Measurements from ENCODE around the gene TBC1D22A. TPM values are rescaled to one million over a fixed set of nuclear protein-coding genes. Genes with fewer than 3 reads are reported as not detected.

TBC1D22A gene
- total RNA-seq, 2 donors from 2014 or later = 21.0 to 27.9 TPM

DNA sequence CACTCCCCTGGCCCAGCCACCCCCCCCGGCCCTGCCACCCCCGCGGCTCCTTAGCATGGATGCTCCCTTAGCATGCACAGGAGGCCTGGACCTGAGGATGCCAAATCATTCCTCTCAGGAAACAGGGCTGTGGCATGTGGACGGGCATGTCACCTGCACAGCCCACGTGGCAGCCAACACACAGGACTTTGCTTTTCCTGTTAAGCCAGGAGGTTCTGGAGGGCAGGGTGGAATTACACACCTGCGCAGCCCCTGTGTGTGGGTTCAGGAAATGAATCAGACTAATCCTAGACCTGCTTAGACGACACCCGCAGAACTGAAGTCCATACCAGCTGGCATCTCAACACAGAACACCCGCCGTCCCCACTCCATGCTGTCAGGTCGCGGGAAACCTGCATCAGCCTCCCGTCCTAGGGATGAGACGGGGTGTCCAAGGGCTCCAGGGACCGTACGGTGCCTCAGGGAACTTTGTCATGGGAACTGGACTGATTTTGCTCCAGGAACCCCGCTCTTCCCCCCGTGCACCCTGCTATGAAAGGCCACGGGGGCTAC is 34.6 kb upstream of the TBC1D22A start:
- no peak for TF ChIP-seq CTCF (conservative IDR thresholded peaks at IDR 0.05)
- Histone ChIP-seq H3K9ac (ENCODE audit: extremely low read depth, low read length, poor library complexity, severe bottlenecking) (no peak overlapping the region), H3K9me3 (ENCODE audit: control insufficient read depth, low read length) (no peaks in the 10 kb centered on the region), H3K27me3 (ENCODE audit: control insufficient read depth, insufficient read depth, low read length, poor library complexity, severe bottlenecking) (no peaks in the 10 kb centered on the region), H3K36me3 (ENCODE audit: control insufficient read depth, insufficient read depth, low read length) (peaks cover 9% of the 10 kb centered on the region), H3K4me1 (ENCODE audit: control insufficient read depth, insufficient read depth, low read length) (peaks cover 3% of the 10 kb centered on the region), H3K4me3 (ENCODE audit: low read length) (no peak overlapping the region), H3K27ac (ENCODE audit: low read depth, low read length) (no peak overlapping the region)
- Mint-ChIP-seq H3K9me3 (no peaks in the 10 kb centered on the region), H3K36me3 (ENCODE audit: low read depth) (peaks cover 38% of the 10 kb centered on the region), H3K4me3 (no peak overlapping the region), H3K4me1 (peaks cover 16% of the 10 kb centered on the region), H3K27ac (no peak overlapping the region), H3K27me3 (ENCODE audit: insufficient read depth) (no peaks in the 10 kb centered on the region)
- 89 to 92% methylated on average over 16 to 19 of the region's 19 CpGs for WGBS, 2 experiments (ENCODE audit: insufficient coverage in 1 of 2, insufficient read length in 1 of 2)
- DNase-seq = no peak

DNA sequence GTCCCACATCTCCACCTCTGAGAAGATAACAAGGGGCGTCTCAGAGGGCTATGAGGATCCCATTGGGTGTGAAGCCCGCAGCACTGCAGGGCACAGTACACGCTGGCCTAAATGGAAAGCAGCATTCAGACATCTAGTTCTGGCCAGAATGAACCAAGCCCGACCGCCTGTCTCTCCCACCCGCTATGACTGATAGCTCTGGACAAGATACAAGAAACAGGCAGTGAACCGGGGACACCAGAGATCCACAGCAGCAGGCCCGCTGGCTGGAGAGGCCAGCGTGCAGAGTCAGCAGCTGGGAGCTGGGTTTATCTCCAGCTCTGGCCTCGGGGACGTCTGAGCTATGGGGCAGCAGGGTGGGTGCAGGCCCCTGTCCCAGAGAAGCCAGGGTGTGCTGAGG is 34.0 kb upstream of the TBC1D22A start:
- H3K9me3 Mint-ChIP-seq = no peaks in the 10 kb centered on the region
- no peak overlapping the region for H3K4me3 Mint-ChIP-seq
- H3K4me3 ChIP-seq (ENCODE audit: low read length) = no peak overlapping the region
- no peak overlapping the region for H3K27ac Mint-ChIP-seq
- H3K4me1 ChIP-seq (ENCODE audit: control insufficient read depth, insufficient read depth, low read length) = peaks cover 3% of the 10 kb centered on the region
- peaks cover 16% of the 10 kb centered on the region for H3K4me1 Mint-ChIP-seq
- H3K9me3 ChIP-seq (ENCODE audit: control insufficient read depth, low read length) = no peaks in the 10 kb centered on the region
- no peak for TF ChIP-seq CTCF (conservative IDR thresholded peaks at IDR 0.05)
- H3K36me3 Mint-ChIP-seq (ENCODE audit: low read depth) = peaks cover 38% of the 10 kb centered on the region
- H3K36me3 ChIP-seq (ENCODE audit: control insufficient read depth, insufficient read depth, low read length) = peaks cover 9% of the 10 kb centered on the region
- no peaks in the 10 kb centered on the region for H3K27me3 Mint-ChIP-seq (ENCODE audit: insufficient read depth)
- H3K9ac ChIP-seq (ENCODE audit: extremely low read depth, low read length, poor library complexity, severe bottlenecking) = no peak overlapping the region
- DNase-seq = no peak
- no peak overlapping the region for H3K27ac ChIP-seq (ENCODE audit: low read depth, low read length)
- WGBS, 2 experiments (ENCODE audit: insufficient coverage in 1 of 2, insufficient read length in 1 of 2) = 91 to 94% methylated on average over 6 to 11 of the region's 11 CpGs
- H3K27me3 ChIP-seq (ENCODE audit: control insufficient read depth, insufficient read depth, low read length, poor library complexity, severe bottlenecking) = no peaks in the 10 kb centered on the region

- H3K9me3 ChIP-seq (ENCODE audit: control insufficient read depth, low read length) = no peaks in the 10 kb centered on the region
- Mint-ChIP-seq H3K4me1 (peaks cover 20% of the 10 kb centered on the region), H3K4me3 (no peak overlapping the region), H3K9me3 (no peaks in the 10 kb centered on the region), H3K27ac (no peak overlapping the region), H3K27me3 (ENCODE audit: insufficient read depth) (no peaks in the 10 kb centered on the region), H3K36me3 (ENCODE audit: low read depth) (peaks cover 22% of the 10 kb centered on the region)
- H3K4me3 ChIP-seq (ENCODE audit: low read length) = no peak overlapping the region
- 89 to 90% methylated on average over 5 to 9 of the region's 9 CpGs for WGBS, 2 experiments (ENCODE audit: insufficient coverage in 1 of 2, insufficient read length in 1 of 2)
- no peak overlapping the region for H3K9ac ChIP-seq (ENCODE audit: extremely low read depth, low read length, poor library complexity, severe bottlenecking)
- peaks cover 3% of the 10 kb centered on the region for H3K36me3 ChIP-seq (ENCODE audit: control insufficient read depth, insufficient read depth, low read length)
- no peaks in the 10 kb centered on the region for H3K27me3 ChIP-seq (ENCODE audit: control insufficient read depth, insufficient read depth, low read length, poor library complexity, severe bottlenecking)
- TF ChIP-seq CTCF (conservative IDR thresholded peaks at IDR 0.05) = no peak
- no peak for DNase-seq
- H3K4me1 ChIP-seq (ENCODE audit: control insufficient read depth, insufficient read depth, low read length) = peaks cover 3% of the 10 kb centered on the region
- H3K27ac ChIP-seq (ENCODE audit: low read depth, low read length) = no peak overlapping the region
Measured at GRCh38 chr22:46730568-46731245, 31.7 kb upstream of the TBC1D22A start.

Data from endodermal cell (in vitro differentiated cells).